Measurements from ENCODE around the gene SIDT2. TPM values are rescaled to one million over a fixed set of nuclear protein-coding genes. Genes with fewer than 3 reads are reported as not detected.

SIDT2 gene
- total RNA-seq, 1 donor = 27.5 TPM

DNA sequence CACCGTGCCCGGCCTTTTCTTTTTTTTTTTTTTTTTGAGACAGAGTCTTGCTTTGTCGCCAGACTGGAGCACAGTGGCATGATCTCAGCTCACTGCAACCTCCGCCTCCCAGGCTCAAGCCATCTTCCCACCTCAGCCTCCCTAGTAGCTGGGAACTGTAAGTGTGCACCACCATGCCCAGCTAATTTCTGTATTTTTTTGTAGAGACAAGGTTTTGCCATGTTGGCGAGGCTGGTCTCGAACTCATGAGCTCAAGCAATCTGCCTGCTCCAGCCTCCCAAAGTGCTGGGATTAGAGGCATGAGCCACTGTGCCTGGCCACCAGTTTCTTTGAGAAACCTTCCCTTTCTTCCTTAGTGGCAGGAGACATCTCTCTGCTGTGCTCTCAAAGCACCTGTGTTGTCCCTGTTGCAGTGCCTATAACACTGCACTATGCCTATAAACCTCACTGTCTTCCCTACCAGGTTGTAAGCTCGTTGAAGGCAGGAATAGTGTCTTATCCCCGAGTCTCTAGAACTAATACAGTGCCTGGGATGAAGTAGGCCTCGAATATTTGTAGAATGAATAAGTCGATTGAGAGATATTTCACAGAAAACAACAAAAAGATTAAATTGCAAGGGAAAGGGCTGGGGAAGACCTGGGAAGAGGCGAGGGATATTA lies 34.3 kb downstream of the SIDT2 start:
- no peak overlapping the region for H3K4me2 ChIP-seq (ENCODE audit: insufficient read depth, low read length)
- no peaks in the 10 kb centered on the region for H3K27me3 ChIP-seq (ENCODE audit: insufficient read depth, low read length)
- TF ChIP-seq, protein P1, sequence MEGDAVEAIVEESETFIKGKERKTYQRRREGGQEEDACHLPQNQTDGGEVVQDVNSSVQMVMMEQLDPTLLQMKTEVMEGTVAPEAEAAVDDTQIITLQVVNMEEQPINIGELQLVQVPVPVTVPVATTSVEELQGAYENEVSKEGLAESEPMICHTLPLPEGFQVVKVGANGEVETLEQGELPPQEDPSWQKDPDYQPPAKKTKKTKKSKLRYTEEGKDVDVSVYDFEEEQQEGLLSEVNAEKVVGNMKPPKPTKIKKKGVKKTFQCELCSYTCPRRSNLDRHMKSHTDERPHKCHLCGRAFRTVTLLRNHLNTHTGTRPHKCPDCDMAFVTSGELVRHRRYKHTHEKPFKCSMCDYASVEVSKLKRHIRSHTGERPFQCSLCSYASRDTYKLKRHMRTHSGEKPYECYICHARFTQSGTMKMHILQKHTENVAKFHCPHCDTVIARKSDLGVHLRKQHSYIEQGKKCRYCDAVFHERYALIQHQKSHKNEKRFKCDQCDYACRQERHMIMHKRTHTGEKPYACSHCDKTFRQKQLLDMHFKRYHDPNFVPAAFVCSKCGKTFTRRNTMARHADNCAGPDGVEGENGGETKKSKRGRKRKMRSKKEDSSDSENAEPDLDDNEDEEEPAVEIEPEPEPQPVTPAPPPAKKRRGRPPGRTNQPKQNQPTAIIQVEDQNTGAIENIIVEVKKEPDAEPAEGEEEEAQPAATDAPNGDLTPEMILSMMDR (IDR thresholded peaks at IDR 0.05; ENCODE audit: extremely low read depth, low read depth, low read length) = no peak
- no peak overlapping the region for H2AFZ ChIP-seq (ENCODE audit: low read length)
- H3K27ac ChIP-seq (ENCODE audit: low read depth, low read length) = no peak overlapping the region
- H3K79me2 ChIP-seq (ENCODE audit: insufficient read depth, low read length) = no peaks in the 10 kb centered on the region
- H3K9me3 ChIP-seq (ENCODE audit: low read depth, low read length) = no peaks in the 10 kb centered on the region
- no peaks in the 10 kb centered on the region for H4K20me1 ChIP-seq (ENCODE audit: insufficient read depth, low read length)
- peaks cover 19% of the 10 kb centered on the region for H3K4me1 ChIP-seq (ENCODE audit: insufficient read depth, low read length)
- no peak overlapping the region for H3K4me3 ChIP-seq (ENCODE audit: insufficient read depth, low read length)
- H3K36me3 ChIP-seq (ENCODE audit: insufficient read depth, low read length) = peaks cover 26% of the 10 kb centered on the region
- DNase-seq (ENCODE audit: insufficient read length, low spot score, missing footprints) = no peak

GRCh38 chr11:117214404-117215110 lies 36.0 kb downstream of the SIDT2 start:
- H3K9me3 ChIP-seq (ENCODE audit: low read depth, low read length) = no peaks in the 10 kb centered on the region
- H3K79me2 ChIP-seq (ENCODE audit: insufficient read depth, low read length) = peaks cover 2% of the 10 kb centered on the region
- H3K4me2 ChIP-seq (ENCODE audit: insufficient read depth, low read length) = no peak overlapping the region
- TF ChIP-seq, protein P1 (IDR thresholded peaks at IDR 0.05; ENCODE audit: extremely low read depth, low read depth, low read length) = no peak
- peaks cover 39% of the 10 kb centered on the region for H3K36me3 ChIP-seq (ENCODE audit: insufficient read depth, low read length)
- no peak overlapping the region for H2AFZ ChIP-seq (ENCODE audit: low read length)
- no peak overlapping the region for H3K4me3 ChIP-seq (ENCODE audit: insufficient read depth, low read length)
- H3K4me1 ChIP-seq (ENCODE audit: insufficient read depth, low read length) = peaks cover 36% of the 10 kb centered on the region
- no peak for DNase-seq (ENCODE audit: insufficient read length, low spot score, missing footprints)
- H3K27ac ChIP-seq (ENCODE audit: low read depth, low read length) = no peak overlapping the region
- H3K27me3 ChIP-seq (ENCODE audit: insufficient read depth, low read length) = no peaks in the 10 kb centered on the region
- H4K20me1 ChIP-seq (ENCODE audit: insufficient read depth, low read length) = no peaks in the 10 kb centered on the region

DNA sequence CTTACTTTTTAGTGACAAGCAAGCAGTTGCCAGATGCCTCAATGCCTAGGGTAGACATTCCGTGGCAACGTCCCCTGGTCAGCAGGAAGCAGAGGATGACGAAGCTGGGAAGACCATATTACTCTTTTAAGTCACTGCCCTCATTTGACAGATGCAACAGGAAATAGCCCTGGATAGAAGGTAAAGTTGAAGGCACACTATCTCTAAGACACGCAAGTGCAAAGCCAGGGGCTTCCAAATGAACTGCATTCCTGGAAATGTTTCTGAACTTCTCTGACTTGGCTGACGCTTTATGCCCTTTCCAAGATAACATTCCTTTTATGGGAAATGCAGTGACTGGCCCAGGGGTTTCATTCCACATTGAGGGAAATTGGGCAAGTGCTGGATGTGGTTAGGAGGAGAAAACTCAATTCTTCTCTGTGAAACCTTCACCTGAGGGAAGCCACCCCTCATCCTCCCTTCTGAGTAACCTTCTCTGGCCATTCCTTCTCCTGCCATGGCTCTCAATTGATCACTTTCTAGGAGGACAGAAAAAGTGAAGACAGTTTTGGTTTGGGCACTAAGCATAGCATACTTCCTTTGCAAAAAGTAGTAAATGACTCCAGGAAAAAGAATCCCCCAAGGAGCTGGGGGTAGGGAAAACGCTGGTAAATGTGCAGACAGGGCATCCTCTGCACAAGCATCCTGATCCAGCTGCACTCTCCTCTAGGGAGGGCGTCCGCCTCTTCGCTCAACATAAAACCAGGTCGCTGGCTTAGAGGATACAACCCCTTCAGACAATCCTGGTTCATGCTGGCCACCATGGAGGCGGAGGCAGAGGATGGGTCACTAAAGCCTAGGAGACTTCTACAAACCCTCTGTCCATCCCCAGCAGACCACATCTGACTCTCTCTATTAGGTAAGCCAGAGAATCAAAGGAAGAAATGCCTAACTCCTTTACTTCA lies 38.9 kb downstream of the SIDT2 start:
- H3K9me3 ChIP-seq (ENCODE audit: low read depth, low read length) = no peaks in the 10 kb centered on the region
- peaks cover 63% of the 10 kb centered on the region for H3K4me1 ChIP-seq (ENCODE audit: insufficient read depth, low read length)
- no peak overlapping the region for H2AFZ ChIP-seq (ENCODE audit: low read length)
- peaks cover 3% of the 10 kb centered on the region for H3K79me2 ChIP-seq (ENCODE audit: insufficient read depth, low read length)
- H3K4me3 ChIP-seq (ENCODE audit: insufficient read depth, low read length) = peak overlapping the region; percentile 3
- peak overlapping the region; percentile 83 for H3K27ac ChIP-seq (ENCODE audit: low read depth, low read length)
- no peaks in the 10 kb centered on the region for H4K20me1 ChIP-seq (ENCODE audit: insufficient read depth, low read length)
- H3K36me3 ChIP-seq (ENCODE audit: insufficient read depth, low read length) = peaks cover 40% of the 10 kb centered on the region
- no peaks in the 10 kb centered on the region for H3K27me3 ChIP-seq (ENCODE audit: insufficient read depth, low read length)
- H3K4me2 ChIP-seq (ENCODE audit: insufficient read depth, low read length) = peak overlapping the region; percentile 46
- TF ChIP-seq, protein P1 (IDR thresholded peaks at IDR 0.05; ENCODE audit: extremely low read depth, low read depth, low read length) = no peak
- peak; percentile 82 for DNase-seq (ENCODE audit: insufficient read length, low spot score, missing footprints)
